HepG2 (cell line): ENCODE results near the gene GOLPH3. TPM values are rescaled to one million over a fixed set of nuclear protein-coding genes. Genes with fewer than 3 reads are reported as not detected.

Experiments used
- ATRX ChIP-seq: sonication (generic); formaldehyde crosslinking; IDR thresholded peaks from 2 replicates; pipeline ENCODE4 v1.4.0; 2020; ENCODE audit warnings: missing genetic modification reagents, borderline replicate concordance
- CENPBD1 ChIP-seq: sonication (generic); formaldehyde crosslinking; IDR thresholded peaks from 2 replicates; pipeline ENCODE4 v1.8.0; 2022; ENCODE audit warnings: missing genetic modification reagents, low read depth, mild to moderate bottlenecking, borderline replicate concordance
- GFI1 ChIP-seq: sonication (generic); formaldehyde crosslinking; IDR thresholded peaks from 2 replicates; pipeline ENCODE4 v1.5.0; 2020; ENCODE audit warnings: missing genetic modification reagents, mild to moderate bottlenecking, borderline replicate concordance
- MED1 ChIP-seq: sonication (generic); formaldehyde crosslinking; IDR thresholded peaks from 2 replicates; pipeline ENCODE4 v1.4.0; 2020; ENCODE audit warnings: missing genetic modification reagents
- MTA3 ChIP-seq: sonication (generic); formaldehyde crosslinking; IDR thresholded peaks from 2 replicates; pipeline ENCODE4 v1.4.0; 2020; ENCODE audit warnings: missing genetic modification reagents
- NR2F2 ChIP-seq: IDR thresholded peaks from 2 replicates; pipeline ENCODE4 v1.6.1; 2012; ENCODE audit warnings: low read depth, inconsistent platforms, borderline replicate concordance
- PAX8 ChIP-seq: sonication (generic); formaldehyde crosslinking; IDR thresholded peaks from 2 replicates; pipeline ENCODE4 v1.8.0; 2022; ENCODE audit warnings: mild to moderate bottlenecking, missing genetic modification reagents, borderline replicate concordance
- PRDM10 ChIP-seq: sonication (generic); formaldehyde crosslinking; IDR thresholded peaks from 2 replicates; pipeline ENCODE4 v1.4.0; 2020; ENCODE audit warnings: low read depth, missing genetic modification reagents
- SIN3A ChIP-seq: IDR thresholded peaks from 2 replicates; pipeline ENCODE4 v1.6.1; 2011; ENCODE audit warnings: low read depth, mild to moderate bottlenecking, control low read depth, low read length, borderline replicate concordance
- SOX13 ChIP-seq, 3 experiments: fragments of 450-650 bp in 1 of 3; sonication (generic) in 1 of 3; formaldehyde crosslinking in 1 of 3; IDR thresholded peaks in 2 of 3; conservative IDR thresholded peaks in 1 of 3; 2 replicates each; pipeline versions ENCODE4 v1.5.0 to v1.6.1; 2016 to 2020; ENCODE audit warnings: antibody characterized with exemption in 1 of 3, mild to moderate bottlenecking in 1 of 3, missing compliant biosample characterization in 1 of 3, missing genetic modification reagents in 1 of 3, moderate library complexity in 1 of 3
- STAT6 ChIP-seq: sonication (generic); formaldehyde crosslinking; IDR thresholded peaks from 2 replicates; pipeline ENCODE4 v1.4.0; 2020; ENCODE audit warnings: missing genetic modification reagents, mild to moderate bottlenecking, borderline replicate concordance
- TSC22D2 ChIP-seq: sonication (generic); formaldehyde crosslinking; IDR thresholded peaks from 2 replicates; pipeline ENCODE4 v1.5.1; 2020; ENCODE audit warnings: missing genetic modification reagents, mild to moderate bottlenecking, borderline replicate concordance
- ZBTB21 ChIP-seq: sonication (generic); formaldehyde crosslinking; IDR thresholded peaks from 2 replicates; pipeline ENCODE4 v1.4.0; 2020; ENCODE audit warnings: missing genetic modification reagents
- ZNF549 ChIP-seq: sonication (generic); formaldehyde crosslinking; IDR thresholded peaks from 2 replicates; pipeline ENCODE4 v1.5.0; 2020; ENCODE audit warnings: missing genetic modification reagents
- ZNF558 ChIP-seq: sonication (generic); formaldehyde crosslinking; IDR thresholded peaks from 2 replicates; pipeline ENCODE4 v1.9.0; 2022; ENCODE audit warnings: mild to moderate bottlenecking, missing genetic modification reagents, borderline replicate concordance
- ZNF709 ChIP-seq: sonication (generic); formaldehyde crosslinking; IDR thresholded peaks from 2 replicates; pipeline ENCODE4 v1.5.0; 2020; ENCODE audit warnings: mild to moderate bottlenecking, missing genetic modification reagents
- ZNF766 ChIP-seq: sonication (generic); formaldehyde crosslinking; IDR thresholded peaks from 2 replicates; pipeline ENCODE4 v1.5.0; 2020; ENCODE audit warnings: missing genetic modification reagents, borderline replicate concordance
- polyA plus RNA-seq, 8 experiments: library from polyadenylated mRNA; depleted of rRNA in 3 of 8; stranded (reverse) in 7 of 8; unstranded in 1 of 8; fragments of >200 nt; fragmentation: Illumina TruSeq in 4 of 8; extraction: Trizol in 4 of 8; gene quantifications; 2 replicates each; pipeline versions ENCODE4 v1.2.1 to v1.2.3, GENCODE V29; 2011 to 2016; ENCODE audit warnings: low read depth in 4 of 8, missing spikeins in 1 of 8, mixed read lengths in 1 of 8; ENCODE audit not compliant: insufficient read depth in 1 of 8
- total RNA-seq, 5 experiments: library from RNA; depleted of rRNA; stranded (reverse); fragments of >200 nt; fragmentation: Illumina TruSeq; extraction: Trizol; gene quantifications; 2 replicates each; pipeline ENCODE4 v1.2.3, GENCODE V29; 2016; ENCODE audit warnings: low read depth in 1 of 5
- TF ChIP-seq, protein P1 (sequence below): sonication (generic); formaldehyde crosslinking; conservative IDR thresholded peaks from 2 replicates; pipeline ENCODE4 v1.4.0; 2020; ENCODE audit warnings: missing genetic modification reagents

GOLPH3 gene
- total and polyA plus RNA-seq, 2 of the 13 experiments (the other 11 are each of a cell fraction or from before 2014, with no cell fraction given), result 59.5 to 84.5 TPM

DNA sequence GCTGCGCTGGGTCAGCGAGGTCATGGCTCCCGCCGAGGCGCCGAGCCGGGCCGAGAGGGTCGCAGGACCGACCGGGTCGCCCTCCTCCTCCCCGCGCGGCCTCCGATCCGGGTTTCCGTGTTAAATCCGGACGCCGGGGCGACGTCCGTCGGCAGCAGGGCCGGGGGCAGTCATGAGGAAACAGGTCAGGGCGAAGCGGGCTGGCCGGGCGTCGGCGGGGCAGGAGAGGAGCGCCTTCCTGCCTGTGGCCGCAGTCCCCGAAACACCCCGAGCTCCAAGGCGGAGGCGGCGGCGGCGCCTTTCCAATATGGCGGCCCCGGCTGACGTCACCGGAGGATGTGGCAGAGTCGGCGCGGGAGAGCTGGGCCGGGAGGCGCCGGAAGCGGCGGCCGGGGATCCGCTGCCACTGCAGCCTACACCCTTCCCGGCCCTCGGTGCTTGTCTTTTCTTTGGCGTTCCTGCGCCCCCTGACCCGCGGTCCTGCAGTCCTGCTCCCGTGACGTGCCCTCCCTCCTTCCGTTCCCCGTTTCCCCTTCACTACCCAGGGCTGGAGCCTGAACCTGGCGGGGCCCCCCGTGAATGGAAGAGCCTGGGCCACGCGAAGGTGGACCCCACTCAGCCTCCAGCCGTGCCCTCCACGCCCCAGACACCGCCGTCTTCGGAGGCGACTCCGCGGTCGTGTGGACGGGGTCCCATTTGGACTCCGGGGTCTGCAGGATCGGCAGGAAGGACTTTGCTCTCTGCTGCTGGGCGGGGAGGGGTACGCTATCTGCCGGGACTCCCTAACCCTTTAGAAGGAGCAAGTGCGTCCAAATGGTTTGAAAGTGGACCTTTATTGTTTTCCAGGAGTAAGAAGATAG is at the start of gene GOLPH3 (continued):
- TF ChIP-seq STAT6 (CRISPR knock-in tag), result peak; percentile 87; the same call in 1 of the 2 replicates
- peak; percentile 62 for TF ChIP-seq MED1
- no peak for TF ChIP-seq ATRX (CRISPR knock-in tag)
- peak; percentile 51; the same call in 1 of the 2 replicates for TF ChIP-seq ZNF558 (CRISPR knock-in tag)
- TF ChIP-seq CENPBD1 (CRISPR knock-in tag), result peak; percentile 35; the same call in 1 of the 2 replicates
- TF ChIP-seq MTA3 (CRISPR knock-in tag), result no peak
- TF ChIP-seq, protein P1, sequence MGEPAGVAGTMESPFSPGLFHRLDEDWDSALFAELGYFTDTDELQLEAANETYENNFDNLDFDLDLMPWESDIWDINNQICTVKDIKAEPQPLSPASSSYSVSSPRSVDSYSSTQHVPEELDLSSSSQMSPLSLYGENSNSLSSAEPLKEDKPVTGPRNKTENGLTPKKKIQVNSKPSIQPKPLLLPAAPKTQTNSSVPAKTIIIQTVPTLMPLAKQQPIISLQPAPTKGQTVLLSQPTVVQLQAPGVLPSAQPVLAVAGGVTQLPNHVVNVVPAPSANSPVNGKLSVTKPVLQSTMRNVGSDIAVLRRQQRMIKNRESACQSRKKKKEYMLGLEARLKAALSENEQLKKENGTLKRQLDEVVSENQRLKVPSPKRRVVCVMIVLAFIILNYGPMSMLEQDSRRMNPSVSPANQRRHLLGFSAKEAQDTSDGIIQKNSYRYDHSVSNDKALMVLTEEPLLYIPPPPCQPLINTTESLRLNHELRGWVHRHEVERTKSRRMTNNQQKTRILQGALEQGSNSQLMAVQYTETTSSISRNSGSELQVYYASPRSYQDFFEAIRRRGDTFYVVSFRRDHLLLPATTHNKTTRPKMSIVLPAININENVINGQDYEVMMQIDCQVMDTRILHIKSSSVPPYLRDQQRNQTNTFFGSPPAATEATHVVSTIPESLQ, result 0 out of 2 replicates have a peak, but pooled peaks have one; percentile 10
- 0 out of 2 replicates have a peak, but pooled peaks have one; percentile 79 for TF ChIP-seq ZNF766 (CRISPR knock-in tag)
- TF ChIP-seq SOX13 (IDR thresholded peaks at IDR 0.05), result no peak; the same call in 1 of the 2 replicates
- TF ChIP-seq SOX13 (CRISPR knock-in tag; conservative IDR thresholded peaks at IDR 0.05 in 1 of 2, IDR thresholded peaks at IDR 0.05 in 1 of 2), result peak in 1 of 2 experiments; percentile 19; a peak in 1 of 4 replicates
- TF ChIP-seq ZNF549 (CRISPR knock-in tag), result no peak
- peak; percentile 77; the same call in 1 of the 2 replicates for TF ChIP-seq GFI1
- peak; percentile 37 for TF ChIP-seq PRDM10
- no peak; the same call in 1 of the 2 replicates for TF ChIP-seq PAX8 (CRISPR knock-in tag)
- TF ChIP-seq ZBTB21 (CRISPR knock-in tag), result peak; percentile 63; the same call in 1 of the 2 replicates
- TF ChIP-seq TSC22D2, result peak; percentile 42; the same call in 1 of the 2 replicates
- no peak for TF ChIP-seq SIN3A
- no peak; the same call in 1 of the 2 replicates for TF ChIP-seq NR2F2
- peak; percentile 93 for TF ChIP-seq ZNF709 (CRISPR knock-in tag)
